ENCODE measurements around the gene ACTN1.

Gene ACTN1

DNA sequence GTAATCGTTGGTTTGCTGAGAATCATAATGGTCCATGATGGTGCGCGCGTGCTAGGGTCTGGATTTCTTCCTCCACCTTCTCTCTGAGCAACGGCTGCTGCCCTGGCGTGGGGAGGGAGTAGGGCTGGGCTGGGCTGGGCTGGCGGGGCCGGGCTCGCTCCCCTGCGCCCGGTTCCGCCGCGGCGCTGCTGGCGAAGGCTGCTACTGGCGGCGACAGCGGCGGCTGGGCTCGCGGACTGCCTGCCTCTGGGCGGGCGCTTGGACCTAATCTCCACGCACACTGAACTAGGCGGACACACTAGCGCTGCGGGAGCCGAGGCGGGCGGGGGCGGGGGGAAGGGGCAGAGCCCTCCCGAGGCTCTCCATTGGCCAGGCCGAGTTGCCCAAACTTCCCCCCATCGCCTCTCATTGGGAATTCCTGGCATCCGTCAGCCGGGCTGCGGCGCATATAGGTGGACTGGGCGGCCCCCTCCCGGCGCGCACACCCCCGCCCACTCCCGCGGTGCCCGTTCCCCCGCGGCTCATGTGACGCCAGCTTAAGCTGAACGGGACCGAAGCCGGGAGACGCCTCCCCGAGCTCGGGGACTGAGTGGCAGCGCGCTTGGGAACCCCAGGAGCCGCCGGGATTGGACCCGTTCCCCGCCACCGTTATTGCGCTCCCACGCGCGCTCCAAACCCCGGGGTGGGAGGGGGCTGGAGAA lies at the start of gene ACTN1 (continued):
- TF ChIP-seq, protein P1, sequence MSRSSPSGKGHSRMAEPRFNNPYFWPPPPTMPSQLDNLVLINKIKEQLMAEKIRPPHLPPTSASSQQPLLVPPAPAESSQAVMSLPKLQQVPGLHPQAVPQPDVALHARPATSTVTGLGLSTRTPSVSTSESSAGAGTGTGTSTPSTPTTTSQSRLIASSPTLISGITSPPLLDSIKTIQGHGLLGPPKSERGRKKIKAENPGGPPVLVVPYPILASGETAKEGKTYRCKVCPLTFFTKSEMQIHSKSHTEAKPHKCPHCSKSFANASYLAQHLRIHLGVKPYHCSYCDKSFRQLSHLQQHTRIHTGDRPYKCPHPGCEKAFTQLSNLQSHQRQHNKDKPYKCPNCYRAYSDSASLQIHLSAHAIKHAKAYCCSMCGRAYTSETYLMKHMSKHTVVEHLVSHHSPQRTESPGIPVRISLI (tag by site-specific recombination; IDR thresholded peaks at IDR 0.05) = no peak
- TF ChIP-seq, protein P2, sequence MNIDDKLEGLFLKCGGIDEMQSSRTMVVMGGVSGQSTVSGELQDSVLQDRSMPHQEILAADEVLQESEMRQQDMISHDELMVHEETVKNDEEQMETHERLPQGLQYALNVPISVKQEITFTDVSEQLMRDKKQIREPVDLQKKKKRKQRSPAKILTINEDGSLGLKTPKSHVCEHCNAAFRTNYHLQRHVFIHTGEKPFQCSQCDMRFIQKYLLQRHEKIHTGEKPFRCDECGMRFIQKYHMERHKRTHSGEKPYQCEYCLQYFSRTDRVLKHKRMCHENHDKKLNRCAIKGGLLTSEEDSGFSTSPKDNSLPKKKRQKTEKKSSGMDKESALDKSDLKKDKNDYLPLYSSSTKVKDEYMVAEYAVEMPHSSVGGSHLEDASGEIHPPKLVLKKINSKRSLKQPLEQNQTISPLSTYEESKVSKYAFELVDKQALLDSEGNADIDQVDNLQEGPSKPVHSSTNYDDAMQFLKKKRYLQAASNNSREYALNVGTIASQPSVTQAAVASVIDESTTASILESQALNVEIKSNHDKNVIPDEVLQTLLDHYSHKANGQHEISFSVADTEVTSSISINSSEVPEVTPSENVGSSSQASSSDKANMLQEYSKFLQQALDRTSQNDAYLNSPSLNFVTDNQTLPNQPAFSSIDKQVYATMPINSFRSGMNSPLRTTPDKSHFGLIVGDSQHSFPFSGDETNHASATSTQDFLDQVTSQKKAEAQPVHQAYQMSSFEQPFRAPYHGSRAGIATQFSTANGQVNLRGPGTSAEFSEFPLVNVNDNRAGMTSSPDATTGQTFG (tag by site-specific recombination; IDR thresholded peaks at IDR 0.05; ENCODE audit: borderline replicate concordance) = no peak
- TF ChIP-seq ZNF629 (tag by site-specific recombination; IDR thresholded peaks at IDR 0.05) (peak; percentile 55; the same call in 1 of the 2 replicates), ZFHX2 (tag by site-specific recombination; conservative IDR thresholded peaks at IDR 0.05) (peak; percentile 95), IKZF3 (tag by site-specific recombination; IDR thresholded peaks at IDR 0.05) (peak; percentile 53; the same call in 1 of the 2 replicates), OSR2 (tag by site-specific recombination; IDR thresholded peaks at IDR 0.05) (peak; percentile 43; the same call in 1 of the 2 replicates), GLIS1 (tag by site-specific recombination; IDR thresholded peaks at IDR 0.05) (peak; percentile 96), PRDM1 (tag by site-specific recombination; IDR thresholded peaks at IDR 0.05) (no peak), ZSCAN30 (tag by site-specific recombination; IDR thresholded peaks at IDR 0.05) (peak; percentile 54; the same call in 1 of the 2 replicates), ZNF248 (tag by site-specific recombination; IDR thresholded peaks at IDR 0.05) (no peak), EGR2 (tag by site-specific recombination; IDR thresholded peaks at IDR 0.05; ENCODE audit: low read depth) (peak; percentile 92), TCF7L2 (IDR thresholded peaks at IDR 0.05; ENCODE audit: borderline replicate concordance, low read depth, low read length) (no peak), ZBTB20 (tag by site-specific recombination; IDR thresholded peaks at IDR 0.05) (peak; percentile 72; the same call in 1 of the 2 replicates), ZNF585B (tag by site-specific recombination; IDR thresholded peaks at IDR 0.05) (no peak), KLF7 (tag by site-specific recombination; IDR thresholded peaks at IDR 0.05; ENCODE audit: borderline replicate concordance) (0 out of 2 replicates have a peak, but pooled peaks have one; percentile 34), ZNF560 (tag by site-specific recombination; IDR thresholded peaks at IDR 0.05; ENCODE audit: borderline replicate concordance) (no peak), WT1 (tag by site-specific recombination; IDR thresholded peaks at IDR 0.05) (peak; percentile 51), GLIS2 (tag by site-specific recombination; IDR thresholded peaks at IDR 0.05) (peak; percentile 99), SP3 (tag by site-specific recombination; IDR thresholded peaks at IDR 0.05) (peak; percentile 94), ZNF660 (tag by site-specific recombination; IDR thresholded peaks at IDR 0.05) (peak; percentile 34), ZNF791 (tag by site-specific recombination; IDR thresholded peaks at IDR 0.05) (no peak), KLF9 (tag by site-specific recombination; IDR thresholded peaks at IDR 0.05; ENCODE audit: low read depth) (peak; percentile 90), ZNF777 (tag by site-specific recombination; IDR thresholded peaks at IDR 0.05; ENCODE audit: borderline replicate concordance) (no peak)
- TF ChIP-seq, protein P3, sequence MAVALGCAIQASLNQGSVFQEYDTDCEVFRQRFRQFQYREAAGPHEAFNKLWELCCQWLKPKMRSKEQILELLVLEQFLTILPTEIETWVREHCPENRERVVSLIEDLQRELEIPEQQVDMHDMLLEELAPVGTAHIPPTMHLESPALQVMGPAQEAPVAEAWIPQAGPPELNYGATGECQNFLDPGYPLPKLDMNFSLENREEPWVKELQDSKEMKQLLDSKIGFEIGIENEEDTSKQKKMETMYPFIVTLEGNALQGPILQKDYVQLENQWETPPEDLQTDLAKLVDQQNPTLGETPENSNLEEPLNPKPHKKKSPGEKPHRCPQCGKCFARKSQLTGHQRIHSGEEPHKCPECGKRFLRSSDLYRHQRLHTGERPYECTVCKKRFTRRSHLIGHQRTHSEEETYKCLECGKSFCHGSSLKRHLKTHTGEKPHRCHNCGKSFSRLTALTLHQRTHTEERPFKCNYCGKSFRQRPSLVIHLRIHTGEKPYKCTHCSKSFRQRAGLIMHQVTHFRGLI (tag by site-specific recombination; IDR thresholded peaks at IDR 0.05) = peak; percentile 81
- TF ChIP-seq, protein P4, sequence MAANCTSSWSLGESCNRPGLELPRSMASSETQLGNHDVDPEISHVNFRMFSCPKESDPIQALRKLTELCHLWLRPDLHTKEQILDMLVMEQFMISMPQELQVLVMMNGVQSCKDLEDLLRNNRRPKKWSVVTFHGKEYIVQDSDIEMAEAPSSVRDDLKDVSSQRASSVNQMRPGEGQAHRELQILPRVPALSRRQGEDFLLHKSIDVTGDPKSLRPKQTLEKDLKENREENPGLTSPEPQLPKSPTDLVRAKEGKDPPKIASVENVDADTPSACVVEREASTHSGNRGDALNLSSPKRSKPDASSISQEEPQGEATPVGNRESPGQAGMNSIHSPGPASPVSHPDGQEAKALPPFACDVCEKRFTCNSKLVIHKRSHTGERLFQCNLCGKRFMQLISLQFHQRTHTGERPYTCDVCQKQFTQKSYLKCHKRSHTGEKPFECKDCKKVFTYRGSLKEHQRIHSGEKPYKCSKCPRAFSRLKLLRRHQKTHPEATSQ (tag by site-specific recombination; IDR thresholded peaks at IDR 0.05) = no peak
- TF ChIP-seq, protein P5, sequence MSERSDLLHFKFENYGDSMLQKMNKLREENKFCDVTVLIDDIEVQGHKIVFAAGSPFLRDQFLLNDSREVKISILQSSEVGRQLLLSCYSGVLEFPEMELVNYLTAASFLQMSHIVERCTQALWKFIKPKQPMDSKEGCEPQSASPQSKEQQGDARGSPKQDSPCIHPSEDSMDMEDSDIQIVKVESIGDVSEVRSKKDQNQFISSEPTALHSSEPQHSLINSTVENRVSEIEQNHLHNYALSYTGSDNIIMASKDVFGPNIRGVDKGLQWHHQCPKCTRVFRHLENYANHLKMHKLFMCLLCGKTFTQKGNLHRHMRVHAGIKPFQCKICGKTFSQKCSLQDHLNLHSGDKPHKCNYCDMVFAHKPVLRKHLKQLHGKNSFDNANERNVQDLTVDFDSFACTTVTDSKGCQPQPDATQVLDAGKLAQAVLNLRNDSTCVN (tag by site-specific recombination; optimal IDR thresholded peaks at IDR 0.05) = peak; percentile 94
- TF ChIP-seq, protein P6, sequence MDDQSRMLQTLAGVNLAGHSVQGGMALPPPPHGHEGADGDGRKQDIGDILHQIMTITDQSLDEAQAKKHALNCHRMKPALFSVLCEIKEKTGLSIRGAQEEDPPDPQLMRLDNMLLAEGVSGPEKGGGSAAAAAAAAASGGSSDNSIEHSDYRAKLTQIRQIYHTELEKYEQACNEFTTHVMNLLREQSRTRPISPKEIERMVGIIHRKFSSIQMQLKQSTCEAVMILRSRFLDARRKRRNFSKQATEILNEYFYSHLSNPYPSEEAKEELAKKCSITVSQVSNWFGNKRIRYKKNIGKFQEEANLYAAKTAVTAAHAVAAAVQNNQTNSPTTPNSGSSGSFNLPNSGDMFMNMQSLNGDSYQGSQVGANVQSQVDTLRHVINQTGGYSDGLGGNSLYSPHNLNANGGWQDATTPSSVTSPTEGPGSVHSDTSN (CRISPR knock-in tag; IDR thresholded peaks at IDR 0.05) = 0 out of 2 replicates have a peak, but pooled peaks have one; percentile 65
